HS-27A (cell line): ENCODE results near the gene DHX16.

ENCODE experiments used
- DNase-seq: peaks from one replicate; pipeline ENCODE4 v3.0.0-alpha.2; 2012; ENCODE audit warnings: low read depth, missing footprints

The DHX16 gene

DNA sequence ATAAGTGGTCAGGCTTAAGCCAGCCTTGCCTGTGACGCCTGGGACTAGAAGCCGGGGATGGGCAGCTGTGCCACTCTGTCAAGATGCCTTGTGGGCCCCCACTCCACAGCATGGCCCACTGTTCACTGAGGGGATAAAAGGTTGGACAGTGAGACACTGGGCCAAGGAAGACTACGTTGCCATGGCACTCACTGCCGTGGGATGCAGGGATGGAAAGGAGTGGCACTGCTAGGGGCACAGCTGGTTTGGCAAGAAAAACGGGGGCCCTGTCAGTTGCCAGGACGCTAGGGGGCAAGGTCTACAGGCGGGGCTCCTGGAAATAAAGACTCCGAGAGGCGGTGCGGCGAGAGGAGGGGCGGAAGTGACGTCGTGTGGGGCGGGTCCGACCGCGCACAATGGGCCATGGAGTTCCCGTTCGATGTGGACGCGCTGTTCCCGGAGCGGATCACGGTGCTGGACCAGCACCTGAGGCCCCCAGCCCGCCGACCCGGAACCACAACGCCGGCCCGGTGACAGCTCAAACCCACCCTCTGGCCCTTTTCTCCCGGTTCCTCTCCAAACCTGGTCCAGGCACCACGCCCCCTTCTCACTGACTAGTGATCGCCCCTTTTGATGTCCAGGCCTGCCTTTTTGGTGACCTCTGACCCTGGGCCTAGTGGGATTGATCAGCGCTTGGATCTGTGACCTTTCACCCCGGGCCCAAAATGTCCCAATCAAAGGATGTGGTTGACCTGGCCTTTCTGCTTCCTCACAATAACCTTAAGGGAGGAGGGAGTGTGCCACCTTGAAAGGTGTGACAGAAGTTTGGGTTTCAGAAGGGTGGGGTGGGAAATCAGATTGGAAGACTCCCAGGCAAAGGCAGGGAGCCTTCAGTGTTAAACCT lies 46.1 kb downstream of the DHX16 start, which contains the start of gene ATAT1:
Gene ATAT1, plus strand, starts transcription at position 391 of the 883 bp plus-strand sequence.
- no peak for DNase-seq

DNA sequence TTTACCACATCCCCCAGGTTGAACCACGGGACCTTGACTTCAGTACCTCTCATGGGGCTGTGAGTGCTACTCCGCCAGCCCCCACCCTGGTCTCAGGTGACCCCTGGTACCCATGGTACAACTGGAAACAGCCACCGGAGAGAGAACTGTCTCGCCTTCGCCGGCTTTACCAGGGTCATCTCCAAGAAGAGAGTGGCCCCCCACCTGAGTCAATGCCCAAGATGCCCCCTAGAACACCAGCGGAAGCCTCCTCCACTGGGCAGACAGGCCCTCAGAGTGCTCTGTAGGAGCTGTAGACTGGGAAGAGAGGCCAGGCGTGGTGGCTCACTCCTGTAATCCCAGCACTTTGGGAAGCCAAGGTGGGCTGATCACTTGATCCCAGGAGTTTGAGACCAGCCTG lies 47.3 kb downstream of the DHX16 start:
- no peak for DNase-seq

DNA sequence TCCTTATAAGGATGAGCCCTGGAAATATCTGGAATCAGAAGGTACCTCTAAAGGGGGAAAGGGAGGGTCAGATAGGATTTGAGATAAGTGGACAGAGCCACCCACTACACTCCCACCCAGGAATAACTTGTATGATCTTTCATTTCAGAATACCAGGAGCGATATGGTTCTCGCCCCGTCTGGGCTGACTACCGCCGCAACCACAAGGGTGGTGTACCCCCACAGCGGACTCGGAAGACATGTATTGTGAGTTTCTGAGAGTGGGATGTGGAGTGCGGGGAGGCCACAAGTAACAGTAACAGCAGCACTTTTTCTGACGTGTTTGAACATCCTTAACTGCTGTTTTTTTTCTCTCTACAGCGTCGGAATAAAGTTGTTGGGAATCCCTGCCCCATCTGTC lies 53.2 kb downstream of the DHX16 start:
- DNase-seq, result no peak

DNA sequence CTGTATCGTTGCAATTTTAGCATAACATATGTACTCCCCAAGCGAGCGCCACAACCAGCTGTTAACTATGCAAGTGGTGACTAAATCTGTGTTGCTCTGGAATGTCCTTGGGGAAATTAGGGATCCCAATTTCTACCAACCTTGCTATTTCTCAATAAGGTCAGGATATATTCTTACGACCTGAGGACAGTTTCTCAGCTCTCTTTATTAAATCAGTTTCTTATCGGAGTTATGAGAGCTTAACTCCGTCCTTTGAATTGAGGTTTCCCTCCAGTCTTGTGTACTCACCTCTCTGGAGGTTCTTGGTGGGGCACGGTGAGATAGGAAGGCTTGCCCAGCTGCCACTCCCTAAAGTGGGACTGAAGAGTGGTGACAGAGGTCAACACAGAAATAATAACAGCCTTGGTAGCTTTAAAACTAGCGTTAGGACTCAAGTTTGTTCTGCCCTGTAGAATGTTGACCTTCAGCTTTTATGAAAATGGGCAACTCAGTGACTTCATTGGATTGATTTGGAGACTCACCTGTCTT lies 54.5 kb downstream of the DHX16 start:
- no peak for DNase-seq

DNA sequence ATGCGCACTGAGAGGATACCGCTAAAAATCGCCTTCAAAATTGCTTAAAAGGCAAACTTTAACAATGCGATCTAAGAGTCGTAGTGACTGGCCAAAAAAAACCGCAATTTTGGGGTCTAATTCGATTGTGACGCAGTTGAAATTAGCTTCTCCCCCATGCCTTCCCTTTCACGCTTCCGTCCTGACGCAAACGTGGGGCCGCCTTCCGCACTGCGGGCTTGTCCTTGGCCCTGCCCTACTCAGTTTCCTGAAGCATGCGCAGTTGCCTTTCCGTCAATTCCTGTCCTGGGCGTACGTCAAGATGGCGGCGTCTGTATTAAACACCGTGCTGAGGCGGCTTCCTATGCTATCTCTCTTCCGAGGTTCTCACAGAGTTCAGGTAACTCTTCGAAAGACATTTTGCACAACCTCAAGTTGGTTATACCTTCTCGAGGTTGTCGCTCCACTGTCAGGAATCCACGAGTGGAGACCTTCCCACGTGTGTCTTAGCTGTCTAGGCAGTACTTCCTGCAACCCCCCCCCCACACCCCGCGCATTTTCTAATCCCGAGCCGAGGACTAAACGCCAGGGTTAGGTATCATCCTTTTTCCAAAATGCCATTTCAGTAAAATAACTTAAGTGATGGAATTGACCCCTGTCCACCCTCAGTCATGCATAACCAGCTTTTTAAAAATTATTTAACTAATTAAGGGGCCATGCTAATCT lies 55.1 kb downstream of the DHX16 start, which contains the start of gene MRPS18B:
Gene MRPS18B, plus strand, starts transcription at position 276 of the 705 bp plus-strand sequence. Its CDS starts 26 bp downstream, at position 302.
- peak; percentile 99 for DNase-seq

DNA sequence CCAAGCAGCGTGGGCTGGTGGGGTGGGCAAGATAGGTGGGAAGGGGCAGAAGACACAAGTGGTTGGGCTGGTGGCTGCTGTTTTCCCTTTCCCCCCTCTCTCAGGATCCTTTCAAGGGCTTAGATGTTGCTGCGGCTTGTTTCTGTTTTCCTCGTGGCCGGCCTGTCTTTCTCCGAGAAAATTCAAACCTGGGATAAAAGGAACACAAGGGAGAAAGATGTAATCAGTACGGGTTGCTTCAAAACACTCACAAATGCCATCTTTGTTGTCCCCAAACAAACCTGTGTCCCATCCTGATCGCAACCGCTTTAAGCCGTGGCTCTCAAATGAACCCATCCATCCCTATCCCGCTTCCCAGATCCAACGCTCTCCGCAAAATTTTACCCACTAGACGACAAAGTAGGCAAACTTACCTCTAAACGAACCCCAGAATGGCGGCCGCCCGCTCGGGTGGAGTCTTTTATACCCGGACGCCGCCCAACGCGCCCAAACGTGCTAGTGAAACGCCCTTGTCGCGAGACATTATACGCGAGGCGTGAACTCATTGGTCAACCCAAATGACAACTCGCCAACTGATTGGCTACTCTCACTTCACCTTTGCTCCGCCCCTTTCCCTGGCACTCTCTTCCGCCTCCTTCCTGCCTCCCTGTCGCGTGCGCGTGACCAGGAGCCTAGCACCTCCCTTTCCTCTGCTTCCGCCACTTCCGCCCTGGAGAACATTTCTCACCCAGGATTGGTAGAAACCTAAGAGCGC lies 55.8 kb downstream of the DHX16 start, which contains the start of gene PPP1R10:
Gene PPP1R10, minus strand, starts transcription at position 433 of the 754 bp plus-strand sequence. CDS start 7,299 bp downstream, outside the sequence.
- peak; percentile 100 for DNase-seq

DNA sequence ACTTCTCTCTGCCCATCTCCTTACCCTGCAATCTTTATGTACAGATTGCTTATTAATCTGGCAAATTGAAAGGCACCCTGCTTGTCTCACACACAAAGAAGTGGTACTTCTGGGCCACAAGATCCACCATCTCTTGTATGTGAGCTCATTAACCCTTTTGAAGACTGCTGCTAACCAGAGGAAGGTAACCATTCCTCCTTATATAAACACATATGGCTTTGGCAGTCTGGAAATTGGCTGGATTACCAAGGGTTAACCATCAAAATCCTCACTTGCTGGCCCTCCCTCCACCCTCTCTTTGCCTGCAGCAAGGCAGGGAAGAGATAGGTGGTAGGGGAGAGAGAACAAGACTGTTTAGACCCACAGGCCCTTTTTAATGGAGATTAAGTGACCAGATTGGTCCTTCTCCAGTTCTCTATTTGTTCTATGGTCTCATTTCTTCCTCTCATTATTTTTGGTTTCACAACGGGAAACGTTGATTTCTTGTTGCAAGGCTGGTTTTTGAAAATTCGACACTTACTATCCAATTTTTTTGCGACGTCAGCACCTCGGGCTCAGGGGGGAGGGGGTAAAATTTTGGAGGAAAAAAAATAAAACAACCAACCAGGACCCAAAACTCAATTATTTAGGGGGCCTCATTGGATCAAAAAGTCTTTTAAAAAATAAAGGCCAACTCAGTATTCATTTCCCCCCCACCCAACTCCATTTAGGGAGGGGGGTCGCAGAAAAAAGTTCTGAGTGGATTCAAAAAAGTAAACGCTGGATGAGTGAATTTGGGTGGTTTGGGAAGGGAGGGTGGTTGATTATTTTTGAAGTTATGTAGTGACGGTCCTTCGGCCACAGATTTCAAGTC lies 56.6 kb downstream of the DHX16 start:
- DNase-seq, result no peak

DNA sequence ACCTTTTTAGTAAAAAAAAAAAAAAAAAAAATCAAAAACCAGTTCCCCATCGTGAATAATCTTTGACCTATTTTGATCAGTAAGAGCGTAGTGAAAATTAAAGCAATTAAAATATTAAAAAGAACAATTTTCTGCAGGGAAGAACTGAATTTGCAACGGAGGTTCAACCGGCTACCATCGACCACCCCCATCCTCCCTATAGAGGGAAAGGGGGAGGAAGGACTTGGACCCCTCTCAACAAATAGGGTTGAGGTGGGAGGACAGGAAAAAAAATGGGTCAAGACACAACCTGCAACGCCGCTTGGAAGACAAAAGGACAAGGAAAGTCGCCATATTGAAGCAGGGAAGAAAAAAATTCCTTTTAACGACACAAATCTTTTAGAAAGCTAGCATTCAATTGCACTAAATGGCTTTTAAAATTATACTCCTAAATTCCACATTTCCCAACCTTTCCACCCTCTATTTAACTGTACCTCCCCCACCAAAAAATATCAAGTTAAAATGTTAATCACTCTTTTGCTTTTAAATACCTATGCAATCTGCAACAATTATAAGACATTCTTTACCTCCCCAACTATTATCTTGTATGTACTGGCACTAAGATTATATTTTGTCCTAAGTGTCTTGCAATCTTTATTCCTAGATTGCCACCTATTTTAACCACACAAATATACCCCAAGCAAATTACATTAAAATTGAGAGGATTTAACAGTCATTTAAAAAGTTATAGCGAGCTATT lies 57.4 kb downstream of the DHX16 start:
- peak; percentile 68 for DNase-seq

DNA sequence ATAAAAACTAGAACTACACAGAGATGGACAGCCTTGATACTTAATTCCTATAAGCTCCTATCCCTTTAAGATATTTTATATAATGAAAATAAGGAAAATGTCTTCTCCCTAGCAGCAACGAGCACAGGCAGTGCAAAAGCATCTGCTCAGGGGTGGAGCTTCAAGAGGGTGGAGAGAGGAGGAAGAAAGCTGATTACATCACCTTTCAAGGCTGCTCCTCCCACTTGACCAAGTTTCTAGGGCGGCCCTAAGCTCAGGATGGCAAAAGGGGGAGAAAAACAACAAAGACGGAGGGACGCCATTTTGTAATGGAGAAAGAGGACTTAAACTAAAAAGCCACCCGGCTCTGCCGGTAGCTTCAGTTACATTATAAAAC lies 58.0 kb downstream of the DHX16 start:
- DNase-seq, result peak; percentile 95

DNA sequence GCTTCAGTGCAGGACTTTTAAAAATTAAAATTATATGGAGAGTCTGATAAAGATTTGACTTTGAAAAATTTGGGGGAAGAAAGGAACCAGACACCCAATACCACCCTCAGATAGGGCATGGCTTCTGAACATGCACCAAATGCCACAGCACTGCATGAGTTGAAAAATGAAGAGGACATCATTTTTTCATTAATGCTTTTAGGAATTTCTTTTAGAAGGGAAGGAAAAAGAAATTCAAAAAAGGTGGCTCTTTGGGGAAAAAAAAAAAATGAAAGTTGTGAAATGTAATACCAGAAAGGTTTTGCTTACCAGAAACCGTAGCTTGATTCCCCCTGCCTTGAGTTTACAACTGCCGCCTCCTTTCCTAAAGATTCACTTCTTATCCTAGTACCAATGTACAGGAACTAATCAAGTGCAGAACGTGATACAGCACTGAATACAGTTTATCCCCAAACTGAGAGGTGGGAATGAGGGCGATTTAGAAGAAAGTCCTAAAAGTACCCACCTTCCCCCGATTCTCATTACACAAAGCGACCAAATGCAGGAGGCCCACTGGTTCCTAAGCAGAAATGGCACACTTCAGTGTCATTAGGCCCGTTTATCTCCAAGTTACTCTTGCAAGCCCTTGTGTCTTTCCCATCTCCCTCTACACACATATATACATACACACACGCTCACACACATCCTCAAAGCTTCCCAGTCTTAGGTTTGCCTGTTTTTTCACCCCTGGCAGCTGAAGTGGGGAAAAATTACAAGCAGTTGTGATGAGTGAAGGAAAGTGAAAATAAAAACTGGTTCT lies 58.6 kb downstream of the DHX16 start:
- no peak for DNase-seq

DNA sequence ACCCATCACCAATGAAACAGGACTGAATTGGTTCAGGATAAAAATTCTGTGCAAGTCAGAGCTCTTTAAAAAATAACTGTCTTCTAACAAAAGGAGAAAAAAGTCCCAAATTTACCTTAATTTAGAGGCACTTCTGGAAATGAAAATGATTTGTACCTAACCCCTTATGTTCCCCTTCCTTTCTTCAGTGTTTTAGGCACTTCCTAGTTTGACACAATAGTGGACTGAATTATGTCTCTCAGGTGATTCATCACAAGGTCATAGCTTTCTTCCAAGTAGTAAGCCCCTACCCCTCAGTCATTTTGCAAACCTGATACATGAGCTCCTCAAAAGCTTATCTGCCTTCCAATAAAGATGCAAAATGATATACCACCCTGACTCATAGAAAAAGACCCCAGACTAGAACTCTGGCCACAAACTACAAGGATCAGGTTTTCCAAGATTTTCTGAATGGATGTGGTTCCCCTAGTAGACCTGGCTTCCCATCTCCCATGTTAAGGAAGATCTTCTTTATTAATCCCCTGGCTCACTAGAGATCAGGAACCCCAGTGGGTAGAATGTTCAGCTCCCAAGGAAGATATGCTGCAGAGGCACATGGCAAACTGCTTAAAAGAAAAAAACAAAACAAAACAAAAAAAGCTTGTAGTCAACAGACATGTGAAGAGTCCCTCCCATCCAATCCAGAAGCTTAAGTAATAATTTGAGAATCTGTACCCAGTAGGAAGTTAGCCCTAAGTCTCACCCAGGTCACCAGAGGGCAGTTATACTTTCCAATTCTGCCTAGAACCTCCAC lies 59.4 kb downstream of the DHX16 start:
- no peak for DNase-seq

DNA sequence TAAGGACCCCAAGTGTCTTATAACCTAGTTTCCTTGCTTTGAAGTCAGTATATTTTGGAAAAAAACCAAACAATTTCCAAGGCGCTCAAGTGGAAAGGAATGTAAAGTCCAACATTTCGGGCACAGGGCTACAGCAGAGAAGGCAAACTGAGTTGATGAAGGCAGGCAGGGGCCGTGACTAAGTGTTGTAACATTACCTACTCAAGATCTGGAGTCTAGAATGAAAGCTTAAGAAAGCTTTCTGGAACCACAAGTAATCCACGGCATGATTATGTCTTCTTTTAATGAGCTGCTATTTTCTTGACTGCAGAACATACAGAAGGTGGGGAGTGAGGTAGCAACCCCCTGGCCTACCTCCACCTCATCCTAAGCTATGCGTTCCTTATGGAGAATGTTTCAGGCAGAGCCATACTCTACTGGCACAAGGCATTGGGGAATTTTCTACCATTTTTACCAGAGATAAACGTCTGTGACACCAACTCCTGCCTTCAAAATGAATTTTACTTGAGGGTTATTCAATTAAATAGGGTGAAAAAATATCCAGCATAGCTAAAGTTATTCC lies 60.0 kb downstream of the DHX16 start:
- DNase-seq, result no peak

DNA sequence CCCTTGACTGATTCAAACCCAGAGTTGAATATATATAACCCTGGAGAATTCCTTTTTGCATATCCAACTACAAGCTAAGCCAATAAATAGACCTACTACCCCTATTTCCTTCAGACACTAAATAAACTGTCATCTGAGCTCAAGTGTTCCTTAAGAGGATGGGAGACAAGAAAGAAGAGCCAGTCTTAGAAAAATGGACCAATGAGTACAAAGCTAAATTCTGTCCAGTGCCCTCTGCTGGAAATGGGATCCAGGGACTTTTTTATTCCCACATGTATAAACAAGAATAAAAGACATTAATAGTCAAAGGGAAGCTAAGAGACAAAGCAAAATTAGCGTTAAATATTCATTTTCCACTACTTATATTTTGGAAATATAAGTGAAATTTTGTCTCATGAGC lies 60.6 kb downstream of the DHX16 start:
- no peak for DNase-seq

DNA sequence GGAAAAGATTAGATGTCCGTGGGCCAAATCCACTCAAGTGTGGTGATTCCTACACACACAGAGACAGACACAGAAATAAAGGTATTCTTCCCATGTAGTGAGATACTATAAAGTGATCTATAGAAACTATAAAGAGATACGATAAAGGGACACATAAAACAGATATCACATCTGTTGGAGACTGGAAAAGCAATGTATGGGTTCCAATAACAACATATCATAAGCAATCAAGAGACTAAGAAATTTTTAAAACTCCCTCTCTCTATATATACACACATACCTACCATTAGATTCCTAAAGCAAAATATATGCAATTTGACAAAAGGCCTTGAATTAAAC lies 61.0 kb downstream of the DHX16 start:
- no peak for DNase-seq

DNA sequence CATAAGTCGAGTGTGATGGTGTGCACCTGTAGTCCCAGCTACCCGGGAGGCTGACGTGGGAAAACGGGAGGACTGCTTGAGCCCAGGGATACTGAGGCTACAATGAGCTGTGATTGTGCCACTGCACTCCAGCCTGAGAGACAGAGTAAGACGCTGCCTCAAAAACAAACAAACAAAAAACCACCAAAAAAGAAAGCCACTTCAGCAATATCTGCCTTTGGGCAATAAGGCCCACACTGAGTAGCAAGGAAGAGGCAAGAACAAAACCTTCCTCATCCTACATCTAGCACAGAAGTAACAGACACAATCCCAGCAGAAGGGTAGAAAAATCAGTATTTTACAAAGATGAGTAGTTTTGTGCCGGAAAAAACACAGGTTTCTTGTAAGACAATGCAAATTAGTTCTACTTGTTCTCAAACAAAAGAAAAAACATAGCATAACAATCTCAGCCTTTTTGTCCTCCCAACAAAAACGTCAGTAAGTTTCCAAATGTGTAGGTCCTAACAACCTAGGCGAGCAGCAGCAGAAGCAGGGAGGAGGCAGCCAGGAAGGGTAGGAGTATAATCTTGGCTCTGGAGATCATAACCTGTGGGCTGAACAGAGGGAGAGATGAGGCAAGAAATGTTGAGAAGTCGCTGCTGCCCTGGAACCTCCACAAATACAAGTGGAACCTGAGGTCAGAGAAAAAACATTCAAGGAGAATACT lies 61.5 kb downstream of the DHX16 start:
- no peak for DNase-seq

DNA sequence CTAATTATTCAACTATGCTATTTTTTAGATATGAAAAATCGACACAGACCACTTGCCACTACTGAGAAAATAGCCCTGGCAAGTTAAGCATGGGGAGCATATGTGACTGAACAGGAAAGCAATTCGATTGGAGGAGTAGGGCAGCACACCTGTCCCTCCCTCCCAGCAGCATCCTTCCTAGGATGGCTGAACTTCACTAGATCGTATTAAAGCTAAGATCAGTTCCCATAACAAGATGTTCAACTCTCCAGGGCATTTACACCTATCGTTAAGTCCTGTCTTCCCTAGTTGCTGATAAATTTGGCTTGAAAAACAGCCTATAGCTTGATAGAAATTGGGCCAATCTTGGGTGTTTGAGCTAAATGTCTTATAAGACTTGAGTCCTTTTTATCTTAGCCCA lies 62.7 kb downstream of the DHX16 start:
- no peak for DNase-seq

DNA sequence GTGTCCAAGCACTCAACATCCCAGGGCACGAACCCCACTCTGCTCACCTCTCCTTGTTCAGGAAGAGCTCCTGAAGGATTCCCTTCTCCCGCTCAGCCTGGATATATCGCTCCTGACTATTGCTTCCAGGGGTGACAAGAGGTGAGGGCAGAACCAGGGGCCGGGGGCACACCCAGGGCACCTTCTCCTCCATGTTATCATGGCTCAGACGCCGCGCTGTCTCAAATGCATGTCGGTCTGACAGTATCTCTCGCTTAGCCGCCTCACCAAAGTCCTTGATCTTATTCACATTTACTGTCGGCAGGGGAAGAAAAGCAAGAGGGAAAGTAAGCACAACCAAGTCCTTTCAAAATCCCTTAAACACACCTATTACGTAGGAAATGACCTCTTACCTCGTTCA lies 68.8 kb downstream of the DHX16 start:
- no peak for DNase-seq
